Stimulated activated CD4-positive, alpha-beta T cell treated with anti-CD3 and anti-CD28 coated beads, Interleukin-15, amount 100 ng/mL, for 48 hours (primary cell): ENCODE results near the gene ANKRD53.

Source experiments
- DNase-seq, 2 donors: peaks; one replicate each; pipeline ENCODE4 v3.0.0-alpha.2; 2020; ENCODE audit warnings: low read depth in 2 of 2

ANKRD53 gene

DNA sequence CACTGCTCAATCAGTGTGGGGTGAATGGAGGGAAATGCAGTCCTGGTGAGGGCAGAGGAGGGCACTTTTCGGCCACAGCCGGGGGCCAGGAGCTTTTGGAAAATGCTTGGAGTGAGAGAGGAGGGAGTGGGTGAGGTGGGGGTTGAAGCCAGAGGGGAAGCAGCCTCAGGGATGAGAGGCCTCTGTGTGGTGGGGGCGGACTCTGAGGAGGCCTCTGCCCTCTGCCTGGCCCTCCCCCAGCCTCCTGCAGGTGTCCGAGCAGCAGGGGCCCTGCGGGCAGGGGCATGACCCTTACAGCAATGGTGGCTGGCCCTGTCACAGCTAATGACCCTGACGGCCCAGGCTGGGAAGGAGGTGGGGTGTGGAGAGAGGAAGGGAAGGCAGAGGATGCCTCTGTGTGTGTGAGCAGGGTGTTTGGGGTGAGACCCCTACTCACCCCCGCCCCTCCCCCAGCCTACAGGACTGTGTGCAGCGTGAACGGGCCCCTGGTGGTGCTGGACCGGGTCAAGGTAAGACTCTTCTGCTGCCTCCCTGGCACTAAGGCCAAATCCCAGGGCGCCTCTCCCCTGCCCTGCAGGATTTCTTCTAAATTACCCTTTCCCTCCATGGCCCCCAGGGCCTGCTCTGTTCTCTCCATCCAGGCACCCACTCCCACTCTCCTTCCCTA lies 35.1 kb upstream of the ANKRD53 start:
- DNase-seq = no peak

DNA sequence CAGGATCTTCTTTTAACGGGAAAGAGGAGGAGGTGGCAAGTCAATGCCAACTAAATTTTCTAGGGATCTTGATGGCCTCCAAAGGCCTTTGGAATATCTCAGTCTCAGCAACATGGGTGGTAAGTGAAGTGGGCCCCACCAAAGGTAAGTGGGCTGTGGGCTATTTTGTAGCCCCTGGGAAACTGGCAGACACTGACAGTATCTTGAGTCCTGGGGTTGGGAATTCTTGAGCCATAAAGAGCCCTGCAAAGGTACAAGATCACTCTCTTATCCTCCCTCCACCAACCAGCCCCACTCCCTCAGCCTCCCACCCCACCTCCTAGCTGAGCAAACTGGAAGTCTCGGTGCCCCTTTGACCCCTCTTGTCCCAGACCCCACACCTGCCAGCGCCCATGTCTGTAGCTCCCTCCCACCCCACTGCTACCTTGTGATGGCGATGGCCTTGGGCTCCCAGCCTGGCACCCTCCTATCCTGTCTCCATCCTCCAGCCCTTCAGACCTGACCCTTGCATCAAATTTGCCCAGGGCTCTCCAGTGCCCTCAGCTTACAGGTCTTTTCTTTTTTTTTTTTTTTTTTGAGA lies 34.2 kb upstream of the ANKRD53 start:
- no peak for DNase-seq

DNA sequence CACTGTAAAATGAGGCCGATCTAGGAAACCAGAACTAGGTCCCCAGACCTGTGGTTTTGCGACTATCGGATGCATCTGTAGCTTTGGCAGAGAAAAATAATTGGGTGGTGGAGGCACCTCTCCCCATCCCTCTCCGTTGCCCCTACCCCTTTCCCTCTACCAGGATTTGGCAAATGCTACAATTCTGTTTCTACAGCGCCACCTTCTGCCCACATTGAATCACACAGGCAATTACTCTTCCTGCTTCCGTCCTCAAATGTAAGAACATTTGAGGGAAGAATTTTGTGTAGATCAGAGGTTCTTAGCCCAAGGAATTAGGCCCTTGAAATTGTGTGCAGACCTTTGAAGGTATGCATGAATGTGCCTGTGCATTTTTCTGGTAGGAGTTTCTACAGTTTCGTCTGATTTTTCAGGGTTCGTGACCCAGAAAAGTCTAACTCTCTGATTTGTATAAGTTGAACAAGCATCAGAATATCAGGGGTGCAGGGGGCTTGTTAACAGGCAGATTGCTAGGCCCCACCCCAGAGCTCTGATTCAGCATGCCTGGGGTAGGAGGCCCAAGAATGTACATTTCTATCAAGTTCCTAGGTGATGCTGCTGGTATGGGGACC lies 31.5 kb upstream of the ANKRD53 start:
- peak in 1 of 2 donors; percentile 49 for DNase-seq

DNA sequence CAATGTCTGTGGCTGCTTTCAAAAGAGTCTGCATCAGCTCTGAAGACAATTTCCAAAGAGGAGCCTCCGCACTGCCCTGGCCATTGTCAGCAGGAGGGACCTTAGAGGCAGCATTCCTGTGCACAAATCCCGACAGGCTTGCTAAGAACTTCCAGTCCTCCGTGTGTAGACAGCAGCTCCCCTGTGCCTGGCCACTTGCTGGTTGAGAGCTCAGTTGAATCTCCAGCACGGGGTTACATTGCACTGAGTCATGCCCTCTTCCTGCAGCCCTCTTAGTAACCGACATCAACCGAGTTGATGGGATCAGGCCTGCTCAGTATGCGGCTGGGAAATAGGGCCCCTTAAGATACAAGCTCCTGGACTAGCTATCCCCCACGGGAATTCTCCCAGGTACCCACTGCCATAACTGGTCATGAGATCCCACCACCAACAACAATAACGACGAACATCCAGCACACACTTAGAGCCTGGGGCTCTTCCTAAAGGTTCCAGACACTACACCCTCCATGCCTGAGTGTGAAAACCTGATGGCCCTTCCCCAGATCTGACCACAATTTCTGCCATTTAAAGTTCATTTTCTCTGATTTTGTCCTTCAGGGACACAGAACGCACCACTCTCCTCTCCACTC lies 30.8 kb upstream of the ANKRD53 start:
- no peak for DNase-seq

DNA sequence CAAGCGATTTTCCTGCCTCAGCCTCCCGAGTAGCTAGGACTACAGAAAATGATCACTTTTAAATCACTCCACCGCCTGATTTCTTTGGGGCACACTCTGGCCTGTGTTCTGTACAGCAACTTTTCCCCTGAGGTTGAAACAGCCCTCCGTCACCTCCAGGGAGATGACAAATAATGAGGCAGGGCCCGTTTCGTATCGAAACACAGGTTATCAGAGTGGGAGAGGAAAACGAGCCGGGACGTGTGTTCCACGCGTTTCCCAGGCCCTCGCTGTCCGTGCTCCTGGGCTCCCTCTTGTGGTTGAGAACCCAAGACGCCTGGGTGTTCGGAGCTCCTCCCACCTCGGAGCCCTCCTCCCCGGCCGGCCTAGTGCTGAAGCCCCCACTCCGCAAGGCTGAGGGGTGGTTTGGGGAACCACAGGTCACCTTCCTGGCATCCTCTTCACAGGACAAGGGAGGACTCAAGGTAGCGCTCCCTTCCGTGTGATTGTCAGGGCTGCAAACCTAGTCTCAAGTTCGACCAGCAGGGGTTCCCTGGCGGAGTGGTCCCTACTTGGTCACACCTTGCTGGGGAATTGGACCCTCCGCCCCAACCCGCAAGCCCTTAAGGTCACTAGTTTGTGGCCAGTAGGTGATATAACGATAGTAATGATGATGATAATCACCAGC lies 30.0 kb upstream of the ANKRD53 start:
- peak; percentile 57 to 76 for DNase-seq

DNA sequence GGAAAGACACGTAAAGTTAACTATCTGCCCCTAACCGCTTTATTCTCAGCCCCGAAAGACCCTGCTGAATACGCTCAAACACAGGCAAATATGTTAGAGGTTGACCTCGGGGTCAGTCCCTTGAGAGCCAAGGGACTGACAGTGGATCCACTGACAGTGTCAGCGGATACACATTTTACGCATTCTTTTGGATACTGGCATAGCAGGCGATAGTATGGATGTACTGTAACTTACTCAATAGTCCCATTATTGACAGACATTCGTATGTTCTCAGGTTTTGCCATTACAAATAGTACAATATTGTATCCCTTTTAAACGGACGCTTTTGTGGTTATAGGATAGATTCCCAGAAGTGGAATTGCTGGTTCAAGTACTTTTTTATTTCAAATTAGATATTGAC lies 29.3 kb upstream of the ANKRD53 start:
- DNase-seq = no peak

DNA sequence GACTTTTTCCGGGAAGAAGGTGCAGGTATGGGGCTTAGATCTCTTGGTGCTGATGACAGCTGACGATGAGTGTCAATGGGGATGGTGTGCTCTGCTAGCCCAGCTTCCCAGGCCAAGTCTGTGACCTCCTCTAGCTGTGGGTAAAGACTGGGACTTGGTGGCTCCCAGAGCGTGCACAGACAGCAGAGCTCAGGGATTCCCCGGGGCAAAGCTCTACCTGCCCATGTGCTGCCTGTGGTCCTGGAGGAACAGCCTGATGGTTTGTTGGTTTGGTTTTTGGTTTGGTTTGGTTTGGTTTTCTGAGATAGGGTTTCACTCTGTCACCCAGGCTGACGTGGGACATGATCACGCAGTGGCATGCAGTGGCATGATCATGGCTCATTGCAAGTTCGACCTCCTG lies 23.5 kb upstream of the ANKRD53 start:
- no peak for DNase-seq

DNA sequence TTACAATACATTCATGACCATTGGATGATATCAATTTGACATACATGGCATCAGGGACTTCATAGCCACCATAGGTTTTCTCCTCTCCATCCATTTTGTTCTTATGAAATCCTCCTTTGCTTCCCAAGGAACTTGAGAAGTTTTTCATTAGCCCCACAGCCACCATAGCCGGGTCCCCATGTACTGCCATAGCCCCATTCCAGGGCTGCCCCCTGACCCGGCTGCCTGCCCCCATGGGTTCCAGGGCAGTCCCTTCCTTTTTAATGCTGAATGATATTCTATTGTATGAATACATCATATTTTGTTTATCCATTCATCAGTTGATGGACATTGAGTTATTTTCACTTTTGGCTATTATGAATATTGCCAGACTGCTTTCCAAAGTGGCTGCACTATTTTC lies 22.3 kb upstream of the ANKRD53 start:
- no peak for DNase-seq

DNA sequence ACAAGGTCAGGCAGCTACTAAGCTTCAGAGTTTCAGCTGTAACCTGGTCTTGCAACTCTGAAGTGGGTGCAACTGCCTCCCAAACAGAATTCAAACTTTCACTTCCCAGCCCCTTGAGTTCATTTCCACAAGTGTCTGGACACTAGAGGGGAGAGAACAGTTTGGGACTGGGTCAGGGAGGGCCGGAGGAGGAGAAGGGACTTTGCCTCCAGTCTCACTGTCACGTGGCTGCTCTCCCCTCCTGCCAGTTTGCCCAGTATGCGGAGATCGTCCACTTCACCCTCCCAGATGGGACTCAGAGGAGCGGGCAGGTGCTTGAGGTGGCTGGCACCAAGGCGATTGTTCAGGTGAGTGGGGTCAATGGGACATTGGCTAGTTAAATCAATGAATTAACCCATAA lies 20.6 kb upstream of the ANKRD53 start:
- DNase-seq = no peak

DNA sequence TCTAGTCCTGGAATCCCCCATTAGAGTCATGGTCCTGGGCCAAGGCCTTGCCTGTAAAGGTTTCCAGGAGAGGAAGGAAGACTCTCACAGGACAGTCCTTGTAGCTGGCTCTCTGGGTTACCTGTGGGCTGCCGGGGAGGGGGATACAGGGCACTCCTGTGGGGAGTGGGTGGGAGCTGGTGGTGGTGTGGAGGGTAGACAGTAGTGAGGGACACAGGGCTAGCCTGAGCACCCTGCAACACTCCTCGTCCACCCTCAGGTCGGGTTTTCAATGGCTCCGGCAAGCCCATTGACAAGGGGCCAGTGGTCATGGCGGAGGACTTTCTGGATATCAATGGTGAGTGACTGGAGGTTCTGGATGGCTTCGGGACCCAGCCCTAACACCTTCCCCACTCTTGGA lies 19.7 kb upstream of the ANKRD53 start:
- DNase-seq = no peak

DNA sequence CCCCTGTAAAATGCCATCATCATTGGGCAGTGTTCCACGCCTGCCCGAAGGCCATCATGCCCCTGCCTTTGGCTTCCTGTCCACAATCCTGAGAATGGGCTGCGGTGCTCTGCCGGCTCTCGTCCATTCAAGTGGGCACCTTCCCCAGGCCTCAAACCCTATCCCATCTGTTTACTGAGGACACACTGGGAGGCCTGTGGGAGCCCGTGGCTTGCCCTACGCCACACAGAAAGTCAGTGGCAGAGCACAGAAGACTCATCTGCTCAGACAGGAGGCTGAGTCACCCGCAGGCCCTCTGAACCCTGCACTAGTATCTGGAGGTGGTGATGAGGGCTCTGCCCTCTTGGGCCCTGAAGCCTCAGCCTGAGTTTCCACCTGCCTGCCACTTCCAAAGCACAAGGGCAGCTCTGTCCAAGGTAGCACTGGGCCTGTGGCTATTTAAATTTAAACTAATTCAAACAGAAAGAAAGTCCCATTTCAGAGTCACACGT lies 19.1 kb upstream of the ANKRD53 start:
- no peak for DNase-seq

DNA sequence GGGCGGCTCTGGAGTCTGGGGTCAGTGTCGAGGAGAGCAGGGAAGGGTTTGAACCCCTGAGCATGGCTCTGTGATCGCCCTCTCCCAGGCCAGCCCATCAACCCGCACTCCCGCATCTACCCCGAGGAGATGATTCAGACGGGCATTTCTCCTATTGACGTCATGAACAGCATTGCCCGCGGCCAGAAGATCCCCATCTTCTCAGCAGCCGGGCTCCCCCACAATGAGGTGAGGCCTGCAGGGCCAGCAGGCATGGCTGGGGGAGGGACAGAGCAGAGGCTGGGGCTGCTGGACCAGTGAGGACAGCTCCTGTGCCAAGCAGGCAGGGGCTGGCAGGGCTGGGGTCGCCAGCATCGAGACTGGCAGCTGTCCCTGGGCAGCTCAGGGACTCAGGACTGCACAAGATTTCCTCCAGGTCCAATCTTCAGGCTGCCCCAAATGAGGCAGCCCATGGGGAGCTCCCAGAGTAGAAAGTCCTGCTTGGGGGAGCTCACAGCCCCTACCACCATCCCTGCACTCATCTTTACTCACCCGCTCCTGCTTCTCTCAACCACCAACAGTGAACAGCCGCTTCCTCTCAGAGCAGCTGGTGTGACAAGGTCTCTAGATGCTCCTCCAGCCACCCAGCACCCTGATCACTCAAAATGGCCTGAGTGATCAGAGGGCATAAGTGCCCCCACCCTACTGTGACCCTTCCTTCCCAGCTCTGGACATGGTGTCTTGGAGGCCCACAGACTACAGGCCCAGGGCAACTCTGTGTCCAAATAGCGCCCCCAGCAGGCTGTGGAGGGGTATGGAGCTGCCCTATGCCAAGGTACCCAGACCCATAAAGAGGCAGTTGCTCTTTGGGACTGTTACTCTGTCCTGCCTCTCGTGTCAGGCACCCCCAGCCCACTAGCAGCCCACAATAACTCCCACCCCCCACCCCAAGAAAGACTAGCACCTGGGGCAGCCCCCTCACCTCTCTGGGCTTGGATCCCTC lies 18.3 kb upstream of the ANKRD53 start:
- DNase-seq = no peak

DNA sequence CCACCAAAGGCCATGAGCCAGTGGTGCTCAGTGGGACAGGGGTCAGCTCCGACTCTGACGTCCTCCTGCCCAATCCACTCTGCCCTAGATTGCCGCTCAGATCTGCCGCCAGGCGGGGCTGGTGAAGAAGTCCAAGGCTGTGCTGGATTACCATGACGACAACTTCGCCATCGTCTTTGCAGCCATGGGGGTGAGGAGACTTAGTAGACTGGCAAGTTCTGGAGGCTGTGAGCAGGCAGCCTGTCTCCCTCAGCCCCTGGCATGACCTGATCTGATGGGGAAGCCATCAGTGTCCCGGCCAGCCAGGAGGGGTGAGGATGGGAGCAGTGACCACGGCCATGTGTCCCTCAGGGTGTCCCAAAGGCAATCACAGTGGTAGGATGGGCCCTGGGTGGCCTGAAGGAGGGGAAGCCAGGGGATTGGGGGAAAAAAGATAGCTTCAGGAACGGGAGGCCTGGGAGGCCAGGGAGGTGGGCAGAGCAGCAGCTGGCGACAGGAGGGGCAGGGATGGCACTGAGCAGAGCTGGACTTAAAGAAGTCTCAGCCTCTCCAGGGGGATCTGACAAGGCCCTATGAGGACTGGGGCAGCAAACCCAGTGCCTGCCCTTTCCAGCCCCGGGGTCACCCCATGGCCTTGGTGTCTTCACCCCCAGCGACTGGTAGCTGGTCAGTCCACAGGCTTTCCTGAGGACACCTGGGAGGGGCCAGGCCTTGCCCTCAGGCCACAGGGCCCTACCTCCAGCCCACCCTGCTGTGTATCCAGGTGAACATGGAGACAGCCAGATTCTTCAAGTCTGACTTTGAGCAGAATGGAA lies 17.4 kb upstream of the ANKRD53 start:
- no peak for DNase-seq

DNA sequence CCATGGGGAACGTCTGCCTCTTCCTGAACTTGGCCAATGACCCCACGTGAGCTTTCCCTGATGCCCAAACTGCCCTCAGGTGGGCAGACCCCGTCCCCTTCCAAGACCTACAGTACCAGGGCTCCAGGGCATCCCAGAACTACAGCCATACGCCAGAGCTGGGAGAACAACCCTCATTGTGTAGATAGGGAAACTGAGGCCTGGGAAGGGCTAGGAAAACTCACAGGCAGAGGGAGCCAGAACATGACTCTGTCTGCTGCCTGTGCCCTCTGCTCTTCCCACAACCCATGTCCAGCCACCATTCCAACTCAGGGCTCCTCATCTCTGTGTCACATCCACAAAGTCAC lies 16.8 kb upstream of the ANKRD53 start:
- no peak for DNase-seq

DNA sequence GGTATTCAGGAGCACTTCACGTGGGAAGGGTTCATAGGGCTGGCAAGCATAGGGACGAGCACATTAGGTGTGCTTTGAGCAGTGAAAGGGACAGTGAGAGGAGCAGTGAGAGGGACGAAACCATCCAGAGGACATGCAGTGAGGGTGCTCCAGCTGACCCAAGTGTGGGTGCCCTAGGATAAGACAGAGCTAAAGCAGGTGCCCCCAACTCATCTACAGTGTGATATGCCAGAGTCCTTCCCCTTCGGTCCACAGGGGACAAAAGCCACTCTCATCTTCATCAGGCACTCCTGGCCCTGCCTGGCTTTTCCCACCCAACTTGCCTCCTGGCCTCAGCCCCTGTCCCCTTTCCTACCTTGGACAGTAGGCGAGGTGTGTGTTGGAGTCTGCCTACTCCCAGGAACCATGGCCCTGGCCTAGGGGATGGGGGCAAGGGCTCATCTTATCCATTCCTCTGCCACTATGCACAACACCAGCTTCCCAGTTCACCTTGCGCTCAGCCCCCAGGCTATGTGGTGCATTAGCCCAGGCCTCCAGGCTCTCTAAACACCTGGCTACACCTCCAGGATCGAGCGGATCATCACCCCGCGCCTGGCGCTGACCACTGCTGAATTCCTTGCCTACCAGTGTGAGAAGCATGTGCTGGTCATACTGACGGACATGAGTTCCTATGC lies 16.1 kb upstream of the ANKRD53 start:
- DNase-seq = no peak

DNA sequence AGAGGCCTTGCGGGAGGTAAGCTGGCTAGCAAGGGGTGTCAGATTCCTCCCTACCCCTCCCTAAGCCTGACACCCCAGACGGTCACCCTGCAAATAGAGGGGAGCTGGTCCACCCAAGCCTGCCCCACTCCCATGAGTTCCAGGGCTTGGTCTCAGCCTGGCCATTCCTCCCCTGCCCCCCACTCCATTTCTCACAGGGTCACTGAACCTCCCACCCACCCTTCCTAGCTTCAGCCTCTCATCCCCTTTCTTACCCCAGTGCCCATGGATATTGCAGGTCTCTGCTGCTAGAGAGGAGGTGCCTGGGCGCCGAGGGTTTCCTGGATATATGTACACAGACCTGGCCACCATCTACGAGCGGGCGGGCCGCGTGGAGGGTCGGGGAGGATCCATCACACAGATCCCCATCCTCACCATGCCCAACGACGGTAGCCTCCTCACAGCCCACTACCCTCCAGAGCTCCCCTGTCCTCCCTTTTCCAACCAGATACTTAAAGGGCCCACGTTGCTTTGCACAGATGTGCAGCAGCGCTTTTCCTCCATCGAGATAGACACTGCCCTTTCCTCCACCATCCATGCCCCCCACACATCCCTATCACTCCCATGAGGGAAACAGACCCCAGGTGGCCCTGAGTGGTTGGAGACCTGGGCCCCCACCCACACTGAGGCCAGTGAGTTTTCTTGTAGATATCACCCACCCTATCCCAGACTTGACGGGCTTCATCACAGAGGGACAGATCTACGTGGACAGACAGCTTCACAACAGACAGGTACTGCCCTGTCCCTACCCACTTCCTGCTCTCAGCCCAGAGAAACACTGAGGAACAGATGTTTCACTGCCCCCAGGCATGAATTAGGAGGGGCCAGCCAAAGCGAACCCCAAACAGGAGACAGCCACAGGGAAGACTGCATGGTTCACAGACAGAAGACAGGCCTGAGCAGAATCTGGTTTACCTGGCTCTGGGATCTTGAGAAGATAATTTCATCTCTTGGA lies 15.2 kb upstream of the ANKRD53 start:
- DNase-seq = no peak

DNA sequence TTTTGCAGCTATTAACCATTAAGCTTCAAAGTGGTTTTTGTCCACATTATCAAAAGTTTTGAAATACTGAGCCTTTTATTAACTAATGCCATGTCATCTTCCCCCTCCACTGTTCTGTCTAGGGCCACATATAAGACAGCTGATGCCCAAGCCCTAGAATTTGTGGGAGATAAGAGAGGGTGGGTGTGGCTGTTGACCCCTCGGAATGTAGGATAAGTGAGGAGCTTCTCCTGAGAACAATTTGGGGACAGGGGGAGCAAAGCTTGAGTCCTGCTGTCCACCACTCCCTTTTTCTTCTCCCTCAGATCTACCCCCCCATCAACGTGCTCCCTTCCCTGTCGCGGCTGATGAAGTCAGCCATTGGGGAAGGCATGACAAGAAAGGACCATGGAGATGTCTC lies 14.3 kb upstream of the ANKRD53 start:
- no peak for DNase-seq

DNA sequence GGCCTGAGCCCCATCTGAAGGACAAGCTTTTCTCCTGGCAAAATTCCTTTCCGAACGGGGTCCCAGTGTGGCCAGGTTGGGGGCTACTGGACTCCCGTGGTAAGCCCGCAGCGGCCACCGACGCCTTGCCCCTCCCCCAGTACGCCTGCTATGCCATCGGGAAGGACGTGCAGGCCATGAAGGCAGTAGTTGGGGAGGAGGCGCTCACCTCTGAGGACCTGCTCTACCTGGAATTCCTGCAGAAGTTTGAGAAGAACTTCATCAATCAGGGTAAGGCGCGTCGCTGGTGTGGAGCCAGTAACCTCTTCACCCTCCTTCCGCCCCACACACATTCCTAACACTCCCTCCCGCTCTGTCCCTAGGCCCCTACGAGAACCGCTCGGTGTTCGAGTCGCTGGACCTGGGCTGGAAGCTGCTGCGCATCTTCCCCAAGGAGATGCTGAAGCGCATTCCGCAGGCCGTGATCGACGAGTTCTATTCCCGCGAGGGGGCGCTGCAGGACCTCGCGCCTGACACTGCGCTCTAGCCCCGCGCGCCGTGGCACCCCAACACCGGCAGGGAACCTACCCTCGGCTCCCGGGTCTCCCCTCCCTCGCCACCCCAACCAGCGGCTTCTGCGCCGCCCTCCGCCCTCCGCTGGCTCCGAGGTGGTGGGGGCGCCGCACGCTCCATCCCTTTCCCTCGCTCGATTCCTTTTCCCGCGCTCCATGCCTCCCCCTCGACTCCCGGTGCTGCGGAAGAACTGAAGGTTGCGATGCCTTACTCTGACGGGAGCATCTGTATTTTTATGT lies 13.6 kb upstream of the ANKRD53 start:
- peak; percentile 60 to 78 for DNase-seq
